HepG2 (cell line): ENCODE data around the gene RBSN. TPM values are rescaled to one million over a fixed set of nuclear protein-coding genes. Genes with fewer than 3 reads are reported as not detected.

Source experiments
- ARID2 ChIP-seq: sonication (generic); formaldehyde crosslinking; IDR thresholded peaks from 2 replicates; pipeline ENCODE4 v1.8.1; 2022; ENCODE audit warnings: mild to moderate bottlenecking, missing genetic modification reagents, borderline replicate concordance
- ASH2L ChIP-seq: fragments of 300-600, 200-600 bp; sonication (generic); IDR thresholded peaks from 2 replicates; pipeline ENCODE4 v1.7.0; 2017; ENCODE audit warnings: low read depth, mild to moderate bottlenecking, moderate library complexity, mixed read lengths, low read length; ENCODE audit not compliant: insufficient read length
- BHLHE40 ChIP-seq: IDR thresholded peaks from 2 replicates; pipeline ENCODE4 v1.6.1; 2011; ENCODE audit warnings: low read length, improper control_type of control experiment
- CCDC6 ChIP-seq: sonication (generic); formaldehyde crosslinking; IDR thresholded peaks from 2 replicates; pipeline ENCODE4 v1.8.1; 2022; ENCODE audit warnings: mild to moderate bottlenecking, missing genetic modification reagents, moderate library complexity
- CEBPZ ChIP-seq: IDR thresholded peaks from 2 replicates; pipeline ENCODE4 v1.6.1; 2012; ENCODE audit warnings: low read length, improper control_type of control experiment
- CENPT ChIP-seq: sonication (generic); formaldehyde crosslinking; IDR thresholded peaks from 2 replicates; pipeline ENCODE4 v1.8.0; 2022; ENCODE audit warnings: low read depth, mild to moderate bottlenecking, moderate library complexity, missing genetic modification reagents
- CREB1 ChIP-seq, 2 experiments: fragments of 450-650 bp in 1 of 2; IDR thresholded peaks; 2 replicates each; pipeline ENCODE4 v1.6.1; 2016 to 2017; ENCODE audit warnings: control low read depth in 1 of 2, mild to moderate bottlenecking in 1 of 2, missing compliant biosample characterization in 1 of 2, missing genetic modification characterization in 1 of 2
- ELF3 ChIP-seq: IDR thresholded peaks from 2 replicates; pipeline ENCODE4 v1.6.1; 2016; ENCODE audit warnings: missing genetic modification reagents, missing compliant biosample characterization
- ELF4 ChIP-seq: sonication (generic); formaldehyde crosslinking; IDR thresholded peaks from 2 replicates; pipeline ENCODE4 v1.5.0; 2020; ENCODE audit warnings: missing genetic modification reagents, mild to moderate bottlenecking, moderate library complexity, borderline replicate concordance
- GATAD2A ChIP-seq: IDR thresholded peaks from 2 replicates; pipeline ENCODE4 v1.6.1; 2016
- JUN ChIP-seq: sonication (generic); formaldehyde crosslinking; IDR thresholded peaks from 2 replicates; pipeline ENCODE4 v1.4.0; 2020; ENCODE audit warnings: mild to moderate bottlenecking, missing genetic modification reagents
- KDM5A ChIP-seq: fragments of 200-600 bp; sonication (generic); IDR thresholded peaks from 2 replicates; pipeline ENCODE4 v1.7.0; 2018; ENCODE audit warnings: antibody characterized with exemption, mild to moderate bottlenecking, low read length, borderline replicate concordance
- RBM39 ChIP-seq: fragments of 200-400 bp; formaldehyde crosslinking; IDR thresholded peaks from one replicate; pipeline ENCODE4 v1.6.1; 2018; ENCODE audit warnings: antibody characterized with exemption, mild to moderate bottlenecking, low read depth, low read length; ENCODE audit not compliant: poor library complexity, severe bottlenecking
- SOX5 ChIP-seq: IDR thresholded peaks from 2 replicates; pipeline ENCODE4 v1.6.1; 2016; ENCODE audit warnings: borderline replicate concordance
- TSC22D2 ChIP-seq: sonication (generic); formaldehyde crosslinking; IDR thresholded peaks from 2 replicates; pipeline ENCODE4 v1.5.1; 2020; ENCODE audit warnings: missing genetic modification reagents, mild to moderate bottlenecking, borderline replicate concordance
- ZBTB1 ChIP-seq: sonication (generic); formaldehyde crosslinking; IDR thresholded peaks from 2 replicates; pipeline ENCODE4 v1.4.0; 2020; ENCODE audit warnings: missing genetic modification reagents, borderline replicate concordance
- ZBTB7B ChIP-seq: sonication (generic); formaldehyde crosslinking; IDR thresholded peaks from 2 replicates; pipeline ENCODE4 v1.4.0; 2020; ENCODE audit warnings: missing genetic modification reagents
- ZMYM2 ChIP-seq: sonication (generic); formaldehyde crosslinking; IDR thresholded peaks from 2 replicates; pipeline ENCODE4 v1.8.0; 2022; ENCODE audit warnings: mild to moderate bottlenecking, missing genetic modification reagents
- ZNF205 ChIP-seq: IDR thresholded peaks from 2 replicates; pipeline ENCODE4 v1.6.1; 2018; ENCODE audit warnings: missing biosample characterization, missing genetic modification reagents
- ZNF383 ChIP-seq: sonication (generic); formaldehyde crosslinking; IDR thresholded peaks from 2 replicates; pipeline ENCODE4 v1.4.0; 2020; ENCODE audit warnings: missing genetic modification reagents, mild to moderate bottlenecking, borderline replicate concordance
- ZNF530 ChIP-seq: sonication (generic); formaldehyde crosslinking; IDR thresholded peaks from 2 replicates; pipeline ENCODE4 v1.5.0; 2020; ENCODE audit warnings: low read depth, mild to moderate bottlenecking, missing genetic modification reagents
- polyA plus RNA-seq, 8 experiments: library from polyadenylated mRNA; depleted of rRNA in 3 of 8; stranded (reverse) in 7 of 8; unstranded in 1 of 8; fragments of >200 nt; fragmentation: Illumina TruSeq in 4 of 8; extraction: Trizol in 4 of 8; gene quantifications; 2 replicates each; pipeline versions ENCODE4 v1.2.1 to v1.2.3, GENCODE V29; 2011 to 2016; ENCODE audit warnings: low read depth in 4 of 8, missing spikeins in 1 of 8, mixed read lengths in 1 of 8; ENCODE audit not compliant: insufficient read depth in 1 of 8
- total RNA-seq, 5 experiments: library from RNA; depleted of rRNA; stranded (reverse); fragments of >200 nt; fragmentation: Illumina TruSeq; extraction: Trizol; gene quantifications; 2 replicates each; pipeline ENCODE4 v1.2.3, GENCODE V29; 2016; ENCODE audit warnings: low read depth in 1 of 5
- TF ChIP-seq, protein P1 (sequence below): sonication (generic); formaldehyde crosslinking; IDR thresholded peaks from 2 replicates; pipeline ENCODE4 v1.4.0; 2020; ENCODE audit warnings: missing genetic modification reagents, borderline replicate concordance
- TF ChIP-seq, protein P2 (sequence below): sonication (generic); formaldehyde crosslinking; IDR thresholded peaks from 2 replicates; pipeline ENCODE4 v1.9.0; 2021; ENCODE audit warnings: missing genetic modification reagents, borderline replicate concordance

Gene RBSN
- total and polyA plus RNA-seq, 2 of the 13 experiments (the other 11 are each of a cell fraction or from before 2014, with no cell fraction given), result 7.9 to 11.8 TPM

DNA sequence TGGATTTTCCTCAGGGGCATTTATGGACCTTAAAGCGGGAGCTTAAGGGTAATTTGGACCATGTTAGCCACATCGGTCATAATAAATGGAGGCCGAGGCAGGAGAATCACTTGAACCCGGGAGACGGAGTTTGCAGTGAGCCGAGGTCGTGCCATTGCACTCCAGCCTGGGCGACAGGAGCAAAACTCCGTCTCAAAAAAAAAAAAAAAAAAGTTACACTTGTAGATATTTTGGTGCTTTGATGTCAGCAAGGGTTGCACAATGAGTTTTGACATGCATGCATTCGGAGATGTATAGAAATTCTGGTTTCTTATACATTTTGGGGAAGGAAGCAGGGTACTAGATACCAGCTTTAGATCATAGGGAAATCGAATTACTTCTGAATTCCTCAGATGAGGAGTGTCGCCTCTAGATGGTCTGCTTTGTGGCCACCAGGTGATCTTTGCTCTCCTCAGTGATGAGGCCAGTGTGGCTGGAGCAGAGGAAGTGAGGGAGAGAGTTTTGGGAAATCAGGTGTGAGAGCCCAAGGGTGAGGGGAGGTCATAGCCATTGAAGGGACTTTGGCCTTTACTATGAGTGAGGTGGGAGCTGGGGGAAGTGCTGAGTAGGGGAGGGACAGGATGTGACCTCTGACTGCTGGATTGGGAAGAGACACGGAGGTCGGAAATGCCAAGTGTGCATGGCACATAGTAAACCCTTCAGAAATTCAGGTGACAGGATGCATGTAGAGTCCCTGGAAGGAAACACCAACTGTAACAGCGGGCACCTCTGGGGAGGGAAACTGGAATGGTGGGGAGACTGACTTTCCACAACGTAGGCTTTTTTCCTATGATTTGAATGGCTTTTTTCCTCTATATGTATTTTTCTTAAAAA lies 8.4 kb upstream of the RBSN start (continued):
- TF ChIP-seq CEBPZ (no peak), ARID2 (no peak), KDM5A (no peak), JUN (CRISPR knock-in tag) (no peak), RBM39 (no peak), BHLHE40 (0 out of 2 replicates have a peak, but pooled peaks have one; percentile 21), ZBTB7B (CRISPR knock-in tag) (no peak), SOX5 (CRISPR knock-in tag) (peak; percentile 63; the same call in 1 of the 2 replicates), TSC22D2 (CRISPR knock-in tag) (no peak), GATAD2A (CRISPR knock-in tag) (peak; percentile 72), CENPT (CRISPR knock-in tag) (no peak), ZNF205 (CRISPR knock-in tag) (no peak), ZNF530 (CRISPR knock-in tag) (no peak), ZNF383 (CRISPR knock-in tag) (no peak), ELF4 (CRISPR knock-in tag) (no peak), ASH2L (peak; percentile 68), ELF3 (CRISPR knock-in tag) (peak; percentile 65), ZBTB1 (no peak), CREB1 (IDR thresholded peaks at IDR 0.05) (0 out of 2 replicates have a peak, but pooled peaks have one; percentile 1), CREB1 (CRISPR knock-in tag; IDR thresholded peaks at IDR 0.05) (peak; percentile 76), ZMYM2 (CRISPR knock-in tag) (peak; percentile 78), CCDC6 (CRISPR knock-in tag) (no peak)
- TF ChIP-seq, protein P1, sequence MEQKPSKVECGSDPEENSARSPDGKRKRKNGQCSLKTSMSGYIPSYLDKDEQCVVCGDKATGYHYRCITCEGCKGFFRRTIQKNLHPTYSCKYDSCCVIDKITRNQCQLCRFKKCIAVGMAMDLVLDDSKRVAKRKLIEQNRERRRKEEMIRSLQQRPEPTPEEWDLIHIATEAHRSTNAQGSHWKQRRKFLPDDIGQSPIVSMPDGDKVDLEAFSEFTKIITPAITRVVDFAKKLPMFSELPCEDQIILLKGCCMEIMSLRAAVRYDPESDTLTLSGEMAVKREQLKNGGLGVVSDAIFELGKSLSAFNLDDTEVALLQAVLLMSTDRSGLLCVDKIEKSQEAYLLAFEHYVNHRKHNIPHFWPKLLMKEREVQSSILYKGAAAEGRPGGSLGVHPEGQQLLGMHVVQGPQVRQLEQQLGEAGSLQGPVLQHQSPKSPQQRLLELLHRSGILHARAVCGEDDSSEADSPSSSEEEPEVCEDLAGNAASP, result peak; percentile 97
- TF ChIP-seq, protein P2, sequence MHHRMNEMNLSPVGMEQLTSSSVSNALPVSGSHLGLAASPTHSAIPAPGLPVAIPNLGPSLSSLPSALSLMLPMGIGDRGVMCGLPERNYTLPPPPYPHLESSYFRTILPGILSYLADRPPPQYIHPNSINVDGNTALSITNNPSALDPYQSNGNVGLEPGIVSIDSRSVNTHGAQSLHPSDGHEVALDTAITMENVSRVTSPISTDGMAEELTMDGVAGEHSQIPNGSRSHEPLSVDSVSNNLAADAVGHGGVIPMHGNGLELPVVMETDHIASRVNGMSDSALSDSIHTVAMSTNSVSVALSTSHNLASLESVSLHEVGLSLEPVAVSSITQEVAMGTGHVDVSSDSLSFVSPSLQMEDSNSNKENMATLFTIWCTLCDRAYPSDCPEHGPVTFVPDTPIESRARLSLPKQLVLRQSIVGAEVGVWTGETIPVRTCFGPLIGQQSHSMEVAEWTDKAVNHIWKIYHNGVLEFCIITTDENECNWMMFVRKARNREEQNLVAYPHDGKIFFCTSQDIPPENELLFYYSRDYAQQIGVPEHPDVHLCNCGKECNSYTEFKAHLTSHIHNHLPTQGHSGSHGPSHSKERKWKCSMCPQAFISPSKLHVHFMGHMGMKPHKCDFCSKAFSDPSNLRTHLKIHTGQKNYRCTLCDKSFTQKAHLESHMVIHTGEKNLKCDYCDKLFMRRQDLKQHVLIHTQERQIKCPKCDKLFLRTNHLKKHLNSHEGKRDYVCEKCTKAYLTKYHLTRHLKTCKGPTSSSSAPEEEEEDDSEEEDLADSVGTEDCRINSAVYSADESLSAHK (CRISPR knock-in tag), result no peak
